Endometrial microvascular endothelial cells (primary cell): ENCODE results near the gene AGAP1. TPM values are rescaled to one million over a fixed set of nuclear protein-coding genes. Genes with fewer than 3 reads are reported as not detected.

Source experiments
- in situ Hi-C: cut with HindIII; loops from 2 replicates; pipeline ENCODE4 v1.10.0; 2017; ENCODE audit warnings: low sequenced_read_pairs, low pct_unique_long_range_greater_than_20kb; ENCODE audit errors: inconsistent ontology term
- total RNA-seq: library from RNA; depleted of rRNA; stranded (reverse); fragments of >200 nt; gene quantifications from one replicate; pipeline ENCODE4 v1.2.3, GENCODE V29; 2015; ENCODE audit errors: inconsistent ontology term

The AGAP1 gene
- total RNA-seq, 1 donor from 2014 or later, result 19.4 TPM

DNA sequence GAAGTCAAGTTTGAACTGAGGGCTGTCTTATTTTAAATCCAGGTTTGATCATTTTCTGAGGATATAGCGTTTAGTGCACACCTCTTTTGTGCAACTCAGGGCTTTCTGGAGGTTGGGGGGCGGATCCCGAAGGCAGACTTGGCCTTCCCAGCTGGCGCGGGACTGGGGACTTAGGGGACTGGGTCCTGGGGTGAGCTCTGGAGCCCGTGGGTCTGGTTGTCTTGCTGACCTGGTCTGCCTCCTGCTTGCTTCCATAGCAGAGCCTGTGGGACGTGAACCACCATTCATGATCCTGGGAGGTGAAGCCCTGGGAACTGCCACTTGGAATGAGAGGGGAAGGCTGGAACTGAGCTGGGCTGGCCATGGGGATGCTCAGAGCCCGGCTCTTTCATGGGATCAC, 63.1 kb downstream of the AGAP1 start:
- in situ Hi-C loops, result no loop called here

DNA sequence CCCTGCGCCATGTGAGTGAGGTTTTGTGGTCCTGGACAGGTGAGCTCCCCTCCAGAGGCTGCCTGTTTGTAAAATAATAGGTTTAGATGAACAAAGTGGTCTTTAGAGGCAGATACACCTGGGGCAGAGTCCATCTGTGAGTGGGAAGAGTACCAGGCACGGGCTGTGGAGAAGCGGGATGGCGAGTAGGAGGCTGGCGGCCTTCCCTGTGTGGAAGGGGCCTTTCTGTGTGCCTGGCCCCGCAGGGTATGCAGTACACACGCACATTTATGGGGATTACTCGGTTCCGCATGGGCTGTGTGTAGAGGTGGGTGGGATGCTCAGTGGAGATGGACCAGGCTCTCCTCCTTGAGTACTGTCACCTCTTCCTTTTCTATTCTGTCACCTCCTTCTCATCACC, 64.1 kb downstream of the AGAP1 start:
- in situ Hi-C loops, result no loop called here

DNA sequence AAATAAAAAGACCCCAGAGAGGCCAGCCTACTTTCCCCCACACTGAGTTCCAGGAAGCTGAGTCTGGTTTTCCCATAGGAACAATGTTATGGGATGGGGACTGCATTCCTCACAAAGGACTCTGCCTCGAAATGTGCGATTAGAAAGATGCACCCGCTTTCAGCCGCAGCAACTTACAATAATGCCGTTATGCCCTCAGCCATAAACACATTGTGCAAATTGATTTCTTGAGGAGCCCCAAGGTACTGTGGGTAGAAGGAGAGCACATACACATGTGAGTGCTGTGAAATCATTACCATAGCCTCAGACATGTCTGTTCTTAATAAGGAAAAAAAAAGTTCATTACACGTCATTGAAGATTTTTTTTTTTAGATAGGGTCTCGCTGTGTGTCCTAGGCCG, 64.7 kb downstream of the AGAP1 start:
- in situ Hi-C loops, result no loop called here

DNA sequence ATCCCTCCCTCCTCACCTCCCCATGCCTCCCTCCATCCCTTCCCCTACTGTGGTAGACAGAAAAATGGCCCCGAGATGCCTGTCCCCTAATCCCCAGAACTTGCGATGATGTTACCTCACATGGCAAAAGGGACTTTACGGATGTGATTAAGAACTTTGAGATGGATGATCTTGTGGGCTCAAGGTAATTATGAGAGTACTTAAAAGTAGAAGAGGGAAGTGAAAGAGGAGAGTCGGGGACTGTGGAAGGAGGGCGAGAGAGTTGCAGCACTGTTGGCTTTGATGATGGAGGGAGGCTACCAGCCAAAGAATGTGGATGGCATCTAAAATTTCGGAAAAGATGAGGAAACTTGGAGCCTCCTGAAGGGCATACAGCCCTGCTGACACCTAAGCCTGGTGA, 66.5 kb downstream of the AGAP1 start:
- in situ Hi-C loops, result no loop called here

DNA sequence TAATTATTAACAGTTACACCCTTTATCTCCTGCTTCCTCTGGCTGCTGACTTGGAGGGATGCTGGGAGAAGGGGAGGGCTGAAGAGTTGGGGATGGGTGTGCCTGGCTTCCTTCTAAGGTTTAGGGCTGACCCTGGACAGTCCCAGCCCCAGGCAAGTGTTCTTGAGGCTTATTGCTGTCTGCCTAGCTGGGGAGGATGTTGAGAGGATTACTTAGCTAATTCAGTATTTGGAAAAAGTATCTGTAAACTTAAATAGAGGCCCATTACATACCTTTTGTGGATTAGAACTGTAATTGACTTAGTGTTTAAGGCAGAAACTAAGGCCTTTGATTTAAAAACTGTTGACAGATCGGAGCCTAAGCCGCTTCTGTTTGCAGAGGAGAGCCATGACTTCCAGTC, 67.6 kb downstream of the AGAP1 start:
- in situ Hi-C loops, result no loop called here

DNA sequence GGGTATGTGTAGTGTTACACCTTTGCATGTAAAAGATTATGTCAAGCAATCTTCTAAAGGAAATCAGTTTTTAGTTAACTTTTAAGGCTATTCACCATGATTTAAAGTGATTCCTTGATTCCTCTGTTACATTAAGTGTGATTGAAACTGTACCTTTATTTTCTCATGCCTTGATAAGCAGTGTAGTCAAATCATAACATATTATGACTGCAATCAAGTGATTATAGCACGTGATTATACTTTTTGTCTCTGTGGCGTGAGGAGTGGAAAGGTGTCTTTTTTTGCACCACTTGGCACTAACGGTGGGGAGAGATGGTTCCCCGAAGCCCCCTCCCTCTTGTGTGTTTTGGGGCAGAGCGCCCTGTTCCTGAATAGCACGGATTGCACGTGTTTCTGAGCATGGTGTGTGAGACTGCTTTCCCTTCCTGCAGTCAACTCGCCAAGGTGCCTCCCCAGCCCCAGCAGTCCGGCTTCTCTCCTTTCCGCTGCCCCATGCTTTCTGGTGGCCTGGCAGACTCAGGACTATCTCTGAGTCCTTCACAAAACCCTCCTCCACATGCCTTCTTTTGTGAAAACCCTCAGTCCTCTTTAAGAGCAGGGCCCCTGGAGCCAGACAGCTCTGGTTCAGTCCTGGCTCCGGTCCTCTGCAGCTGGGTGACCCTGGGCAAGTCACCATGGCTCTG, 68.4 kb downstream of the AGAP1 start:
- in situ Hi-C loops, result no loop called here

DNA sequence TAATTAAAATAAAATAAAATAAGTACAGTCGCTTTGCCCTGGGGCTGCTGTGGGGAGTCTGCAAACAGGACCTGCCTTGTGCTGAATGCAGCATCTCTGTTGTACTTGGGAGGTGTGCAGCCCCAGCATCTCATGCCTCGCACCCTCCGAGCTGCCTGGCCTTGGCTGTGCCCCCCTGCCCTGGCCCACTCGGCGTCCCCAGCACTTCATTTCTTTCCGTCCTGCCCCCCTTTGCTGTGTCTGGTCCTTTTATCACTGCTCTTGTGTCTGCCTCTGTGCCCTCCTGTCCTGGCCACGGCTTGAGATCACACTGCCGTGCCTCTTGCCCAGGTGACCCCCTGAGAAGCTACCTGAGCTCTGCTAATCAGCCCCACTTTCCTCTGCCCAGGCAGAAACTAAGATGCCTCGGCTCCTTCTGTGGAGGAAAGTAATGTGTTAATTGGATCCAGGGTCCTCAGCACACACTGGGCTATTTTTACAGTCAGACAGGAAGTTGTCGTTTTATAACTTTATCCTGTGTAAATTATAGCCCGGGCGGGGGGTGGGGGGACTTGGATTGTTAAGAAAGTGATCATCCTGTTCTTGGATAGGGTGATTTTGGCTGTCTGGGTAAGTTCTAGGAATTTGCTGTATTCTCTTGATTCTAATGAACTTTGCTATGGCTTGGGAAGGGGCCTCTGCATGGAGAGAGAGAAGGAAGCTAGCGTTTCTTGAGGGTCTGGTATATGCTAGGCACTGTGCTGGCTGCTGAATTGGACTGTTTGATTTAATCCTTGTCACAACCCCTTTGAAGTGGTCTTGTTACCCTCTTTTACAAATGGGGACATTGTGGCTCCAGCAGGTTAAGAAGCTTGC, 69.4 kb downstream of the AGAP1 start:
- in situ Hi-C loops, result no loop called here

DNA sequence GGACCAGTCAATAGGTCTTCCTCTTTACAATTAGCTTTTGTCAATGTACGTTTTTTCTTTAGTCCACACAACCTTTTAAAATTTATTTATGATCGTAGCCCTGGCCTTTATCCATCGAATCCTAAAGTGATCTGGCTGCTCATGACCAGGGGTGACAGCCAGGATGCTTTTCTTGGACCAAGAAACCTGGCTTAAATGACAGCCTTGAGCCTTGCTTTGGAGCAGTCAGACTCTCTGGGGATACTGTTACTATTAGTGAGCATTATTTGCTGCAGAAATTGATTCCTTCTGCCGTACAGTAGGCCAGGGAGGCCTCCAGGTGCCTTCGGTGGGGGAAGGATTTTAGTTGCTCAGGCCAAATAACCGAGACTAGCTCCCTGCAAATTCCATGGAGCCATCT, 70.2 kb downstream of the AGAP1 start:
- in situ Hi-C loops, result no loop called here

DNA sequence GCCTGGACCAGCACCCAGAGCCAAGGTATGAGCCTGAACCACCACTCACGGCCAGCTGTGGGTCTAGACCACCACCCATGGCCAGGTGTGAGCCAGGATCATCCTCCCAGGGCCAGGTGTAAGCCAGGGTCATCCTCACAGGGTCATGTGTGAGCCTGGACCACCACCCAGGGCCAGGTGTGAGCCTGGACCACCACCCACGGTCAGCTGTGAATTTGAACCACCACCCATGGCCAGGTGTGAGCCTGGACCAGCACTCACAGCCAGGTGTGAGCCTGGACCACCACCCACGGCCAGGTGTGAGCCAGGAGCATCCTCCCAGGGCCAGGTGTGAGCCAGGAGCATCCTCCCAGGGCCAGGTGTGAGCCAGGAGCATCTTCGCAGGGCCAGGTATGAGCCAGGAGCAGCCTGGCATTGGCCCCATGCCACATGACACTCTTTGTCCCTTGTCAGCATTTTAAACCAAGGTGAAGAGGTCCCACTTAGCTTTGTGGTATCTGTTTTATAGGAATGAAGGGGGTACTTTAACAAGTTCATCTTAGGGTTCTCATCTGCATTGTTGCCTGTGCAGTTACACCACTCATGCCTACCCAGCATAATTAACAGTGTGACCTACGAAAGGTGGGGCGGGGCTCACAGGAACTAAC, 71.2 kb downstream of the AGAP1 start:
- in situ Hi-C loops, result no loop called here

DNA sequence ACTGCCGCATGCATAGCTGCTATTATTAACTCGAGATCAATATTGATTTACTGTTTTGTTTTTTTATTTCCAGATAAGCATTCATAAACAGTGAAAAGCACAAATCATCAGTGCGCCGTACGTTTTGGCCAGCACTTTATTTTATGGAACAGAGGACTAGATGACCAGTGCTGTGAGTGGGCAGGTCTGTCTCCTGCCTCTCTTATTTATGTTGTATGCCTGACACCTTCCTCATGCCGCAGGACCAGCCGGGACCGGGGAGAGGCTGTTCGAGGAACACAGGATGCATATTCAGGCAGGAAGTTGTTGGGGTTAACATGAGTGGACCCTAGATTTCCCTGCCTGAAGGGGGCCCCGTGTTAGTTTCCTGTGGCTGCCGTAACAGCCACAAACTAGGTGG, 72.6 kb downstream of the AGAP1 start:
- in situ Hi-C loops, result no loop called here

DNA sequence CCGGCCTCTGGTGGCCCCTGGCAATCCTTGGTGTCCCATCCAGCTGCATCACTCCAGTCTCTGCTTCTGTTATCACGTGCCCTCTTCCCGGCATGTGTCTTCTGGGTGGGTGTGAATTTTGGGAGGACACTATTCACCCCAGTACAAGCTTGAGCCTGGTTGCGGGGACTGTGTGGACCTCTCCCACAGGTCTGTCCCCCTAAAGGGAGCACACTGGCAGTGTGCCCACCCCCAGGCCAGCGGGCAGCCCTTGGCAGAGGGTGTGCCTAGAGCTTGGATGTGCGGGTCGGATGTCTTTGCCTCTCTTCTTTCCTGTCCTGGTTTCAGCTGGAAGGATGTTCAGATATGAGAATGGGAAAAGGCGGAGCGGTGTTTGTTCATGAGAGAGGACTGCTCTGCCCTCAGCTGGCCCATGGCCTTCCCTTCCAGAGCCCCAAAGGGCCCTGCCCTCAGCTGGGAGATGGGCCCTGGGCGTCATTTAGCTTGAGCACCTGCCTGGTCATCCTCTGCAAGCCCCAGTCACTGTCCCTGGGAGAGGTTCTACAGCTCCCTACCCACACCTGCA, 73.2 kb downstream of the AGAP1 start:
- in situ Hi-C loops, result no loop called here

DNA sequence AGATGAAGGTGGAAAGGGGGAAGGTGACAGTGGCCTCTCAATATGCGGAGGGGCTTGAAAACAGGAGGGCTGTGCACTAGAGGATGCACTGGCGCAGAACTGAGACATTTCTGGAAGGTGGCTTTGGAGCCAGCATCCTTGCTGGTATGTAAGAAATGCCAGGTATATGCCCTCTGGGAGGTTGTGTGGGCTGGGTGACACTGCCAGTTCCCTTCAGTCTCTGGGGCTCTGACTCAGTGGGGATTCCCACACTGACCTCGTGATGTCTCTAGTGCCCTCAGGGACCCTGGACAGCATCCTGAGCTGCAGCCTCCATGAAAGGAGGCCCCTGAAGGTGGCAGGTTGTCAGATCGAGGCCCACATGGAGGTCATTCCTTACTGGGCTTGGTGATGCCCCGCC, 74.0 kb downstream of the AGAP1 start:
- in situ Hi-C loops, result no loop called here

DNA sequence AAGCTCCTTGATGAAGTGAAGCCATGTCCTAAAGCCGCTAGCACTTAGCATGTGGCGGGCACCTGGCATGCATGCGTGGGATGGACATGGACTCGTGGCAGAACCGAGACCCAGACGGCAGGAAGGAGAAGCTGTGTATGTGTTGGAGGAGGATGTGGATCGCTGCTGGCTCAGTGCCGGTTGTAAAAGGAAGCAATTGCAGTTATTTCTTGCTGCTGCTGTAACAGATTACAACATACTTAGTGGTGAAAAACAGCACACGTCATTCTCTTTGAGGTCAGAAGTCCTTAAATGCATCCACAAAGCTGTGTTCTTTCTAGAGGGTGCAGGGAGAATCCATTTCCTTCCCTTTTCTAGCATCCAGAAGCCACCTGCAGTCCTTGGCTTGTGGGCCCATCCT, 74.6 kb downstream of the AGAP1 start:
- in situ Hi-C loops, result no loop called here

DNA sequence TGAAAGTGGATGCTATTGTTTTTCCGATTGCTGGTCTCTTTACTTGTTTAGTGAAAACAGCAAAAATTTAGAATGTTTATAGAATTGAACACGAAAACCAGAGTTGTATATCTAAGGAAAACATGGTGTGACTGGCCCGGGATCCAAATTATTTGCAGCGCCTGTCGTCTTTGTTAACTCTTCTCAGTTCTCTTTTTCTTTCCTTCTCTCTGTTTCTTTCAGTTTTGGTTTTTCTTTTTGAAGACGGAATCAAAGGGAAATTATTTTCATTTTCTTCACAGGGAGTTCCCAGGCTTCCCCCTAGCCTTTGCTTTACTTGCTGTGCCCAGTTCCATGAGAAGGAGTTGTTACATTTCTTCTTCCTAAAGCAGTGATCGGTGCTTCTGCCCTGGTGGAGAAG, 76.0 kb downstream of the AGAP1 start:
- in situ Hi-C loops, result no loop called here

DNA sequence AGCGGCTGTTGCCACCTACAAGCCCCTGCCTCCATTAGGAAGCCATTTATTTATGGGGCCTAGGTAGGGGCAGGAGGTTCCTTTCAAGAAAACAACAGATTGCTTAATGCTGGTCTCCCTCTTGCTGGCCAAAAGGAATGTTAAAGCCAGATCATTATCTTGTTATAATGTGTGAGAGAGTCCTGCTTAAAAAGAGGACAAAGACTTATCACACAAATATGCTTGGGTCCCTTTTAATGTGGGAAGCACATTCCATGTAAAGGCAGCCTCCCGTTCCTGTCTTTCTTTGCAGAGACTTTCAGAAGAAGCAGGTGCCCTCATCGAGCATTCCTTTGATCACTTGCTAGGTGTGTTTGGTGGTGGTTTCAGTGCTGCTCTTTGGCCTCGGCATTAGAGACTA, 76.4 kb downstream of the AGAP1 start:
- in situ Hi-C loops, result no loop called here

DNA sequence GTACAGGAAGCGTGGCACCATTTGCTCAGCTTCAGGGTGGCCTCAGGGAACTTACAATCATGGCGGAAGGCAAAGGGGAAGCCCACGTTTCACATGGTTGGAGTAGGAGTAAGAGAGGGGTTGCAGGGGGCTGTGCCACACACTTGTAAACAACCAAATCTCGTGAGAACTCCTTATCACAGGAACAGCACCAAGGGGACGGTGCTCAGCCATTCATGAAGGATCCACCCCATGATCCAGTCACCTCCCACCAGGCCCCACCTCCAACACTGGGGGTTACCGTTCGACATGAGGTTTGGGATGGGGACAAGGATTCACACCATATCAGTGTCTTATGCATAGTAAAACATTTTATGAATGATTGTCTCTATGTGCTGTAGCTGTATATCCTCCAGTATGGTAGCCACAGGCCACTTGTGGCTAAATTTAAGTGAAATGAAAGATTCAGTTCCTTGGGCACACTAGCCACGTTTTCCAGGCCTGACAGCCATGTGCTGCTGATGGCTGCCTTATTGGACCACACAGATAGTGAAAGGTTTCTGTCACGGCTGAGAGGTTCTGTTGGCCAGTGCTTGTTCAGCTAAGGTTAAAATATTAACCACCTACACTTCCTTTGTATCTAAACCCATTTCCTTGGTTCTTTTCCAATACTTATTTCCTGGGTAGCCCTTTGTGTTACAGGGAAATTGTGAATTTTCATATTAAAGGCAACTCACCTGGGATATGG, 77.3 kb downstream of the AGAP1 start:
- in situ Hi-C loops, result no loop called here

DNA sequence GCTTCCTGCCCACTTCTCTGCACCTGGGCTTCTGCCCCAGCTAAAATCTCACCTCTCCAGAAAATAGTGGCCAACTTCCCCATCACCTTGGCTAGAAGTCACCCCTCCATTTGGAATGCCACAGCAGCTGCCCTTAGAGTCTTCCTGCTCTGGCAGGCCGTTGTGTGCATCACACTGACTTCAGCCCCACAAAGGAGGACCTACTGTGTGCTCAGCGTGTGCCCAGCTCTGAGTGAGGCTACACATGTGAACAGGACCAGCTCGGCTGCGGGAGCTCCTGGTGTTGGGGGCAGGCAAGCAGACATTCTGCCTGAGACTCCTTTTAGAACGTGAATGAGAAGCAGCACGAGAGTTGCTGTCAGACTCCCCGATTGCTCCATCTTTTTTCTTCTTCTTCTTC, 78.7 kb downstream of the AGAP1 start:
- in situ Hi-C loops, result no loop called here

DNA sequence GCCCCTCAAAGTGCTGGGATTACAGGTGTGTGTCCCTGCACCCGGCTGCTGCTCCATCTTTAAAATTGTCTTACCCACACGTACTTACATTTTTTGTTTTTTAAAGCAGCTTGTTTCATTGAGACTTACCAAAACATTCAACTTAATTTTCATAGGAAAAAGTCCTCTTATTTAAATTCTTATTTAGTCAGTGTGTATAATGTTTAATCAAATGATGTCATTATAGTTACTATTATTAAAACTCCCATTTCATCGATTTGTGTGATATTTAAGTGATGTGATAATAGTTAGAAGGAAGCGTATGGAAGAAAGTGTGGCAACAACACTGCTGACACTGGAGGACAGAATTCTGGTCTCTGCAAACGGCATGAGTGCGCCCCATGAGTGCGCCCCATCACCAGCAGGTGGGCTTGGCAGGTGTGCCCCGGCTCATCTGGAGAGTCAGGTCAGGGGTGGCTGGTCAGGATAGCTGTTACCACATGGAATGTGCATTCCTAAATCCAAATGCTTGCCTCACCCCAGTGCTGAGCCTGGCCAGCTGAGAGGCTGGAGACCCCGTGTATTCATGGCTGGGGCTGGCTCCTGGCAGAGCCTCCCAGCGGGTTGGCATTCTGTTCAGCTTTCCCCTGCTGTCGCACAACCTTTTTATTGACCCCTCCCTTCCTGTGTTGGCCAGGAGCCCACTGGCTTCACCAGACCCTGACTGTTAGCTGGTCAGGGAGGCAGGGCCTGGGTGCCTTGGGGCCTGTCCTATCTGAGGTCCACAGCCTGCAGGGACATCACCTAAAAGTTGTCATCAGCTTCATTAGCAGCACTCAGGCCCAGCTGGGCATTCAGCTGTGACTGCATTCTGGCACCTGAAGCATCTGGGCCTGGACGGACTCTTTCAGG, 79.7 kb downstream of the AGAP1 start:
- in situ Hi-C loops, result no loop called here
